Measurements from ENCODE around the gene ELP4.

Gene ELP4

DNA sequence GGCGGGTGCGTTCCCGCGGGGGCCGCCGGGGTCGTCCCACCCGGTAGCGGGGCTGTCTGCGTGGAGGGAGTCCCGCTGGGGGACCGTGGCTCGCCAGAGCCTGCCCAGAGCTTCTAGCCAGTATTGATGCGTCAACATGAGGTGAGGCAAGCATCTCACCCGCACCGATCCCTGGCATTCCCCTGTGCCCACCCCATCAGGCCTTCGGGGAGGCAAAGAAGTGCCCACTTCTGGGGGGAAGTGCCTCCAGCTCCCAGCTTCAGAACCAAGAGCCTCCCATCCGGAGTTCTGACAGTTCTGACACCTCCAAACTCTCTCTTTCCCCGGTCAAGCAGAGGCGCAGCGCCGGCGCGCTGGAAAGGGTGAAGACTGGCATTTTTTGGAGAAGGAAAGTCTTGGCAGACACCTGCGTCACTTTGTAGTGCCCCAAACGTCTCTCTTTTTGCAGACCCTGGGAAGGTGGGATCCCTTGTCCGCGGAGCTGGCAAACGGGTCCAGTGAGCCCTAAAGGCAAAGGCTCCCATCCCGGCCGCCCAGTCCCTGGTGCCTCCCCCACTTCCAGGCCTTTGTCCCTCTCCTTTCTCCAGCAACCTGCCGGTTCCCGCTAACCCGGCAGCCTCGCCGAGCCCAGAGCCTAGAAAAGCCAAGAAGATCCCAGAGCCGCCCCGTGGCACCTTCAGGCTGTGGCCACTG is 304.8 kb downstream of the ELP4 start:
- DNase-seq: no peak

- no peak for DNase-seq
Measured at GRCh38 chr11:31815711-31816467, 306.3 kb downstream of the ELP4 start.

DNA sequence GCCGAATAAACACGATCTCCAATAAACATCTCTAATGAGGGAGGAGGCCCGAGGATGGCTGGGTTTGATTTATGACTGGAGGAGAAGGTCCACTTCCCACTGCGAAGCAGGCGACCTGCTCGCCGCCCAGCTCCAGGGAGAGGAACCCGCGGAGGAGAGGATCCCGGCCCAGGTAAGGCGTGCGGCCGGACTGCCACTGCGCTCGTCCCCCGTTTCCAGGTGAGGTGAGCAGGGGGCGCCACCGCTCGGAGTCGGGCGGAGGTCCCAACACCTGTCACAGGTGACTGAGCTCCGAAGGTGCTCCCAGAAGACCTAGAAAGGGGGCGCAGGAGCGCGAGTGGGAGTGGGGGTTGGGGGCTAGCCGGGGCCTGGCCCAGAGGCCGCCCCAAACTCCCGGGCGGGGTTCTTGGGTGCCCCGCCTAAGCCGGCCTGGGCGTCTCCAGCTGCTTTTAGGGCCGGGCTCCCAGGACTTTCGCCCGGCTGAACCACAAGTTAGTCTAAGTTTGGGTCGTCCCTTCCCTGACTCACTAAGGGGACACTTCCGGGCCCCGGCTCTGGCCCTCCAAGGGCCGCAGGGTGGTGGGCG is 307.0 kb downstream of the ELP4 start:
- DNase-seq: no peak

GRCh38 chr11:31817054-31817620 is 307.6 kb downstream of the ELP4 start:
- DNase-seq: peak in 1 of 5 experiments; percentile 40

- DNase-seq: no peak
Measured at GRCh38 chr11:31817621-31818424, 308.3 kb downstream of the ELP4 start.

DNA sequence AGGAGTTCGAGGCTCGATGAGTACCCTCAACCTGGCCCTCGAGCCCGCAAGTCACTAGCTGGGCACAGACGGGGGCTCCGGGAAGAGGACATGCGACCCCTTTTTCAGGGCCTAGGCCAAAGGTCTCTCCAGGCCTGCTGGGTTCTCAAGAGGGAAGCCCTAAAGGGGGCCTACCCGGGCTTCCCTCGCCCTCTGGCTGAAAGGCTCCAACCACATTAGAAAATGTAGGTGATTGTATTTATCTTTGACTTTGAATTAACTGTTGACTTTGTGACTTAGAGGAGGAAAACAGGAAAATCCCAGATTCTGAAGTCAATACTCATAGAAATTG is 308.8 kb downstream of the ELP4 start:
- no peak for DNase-seq

DNA sequence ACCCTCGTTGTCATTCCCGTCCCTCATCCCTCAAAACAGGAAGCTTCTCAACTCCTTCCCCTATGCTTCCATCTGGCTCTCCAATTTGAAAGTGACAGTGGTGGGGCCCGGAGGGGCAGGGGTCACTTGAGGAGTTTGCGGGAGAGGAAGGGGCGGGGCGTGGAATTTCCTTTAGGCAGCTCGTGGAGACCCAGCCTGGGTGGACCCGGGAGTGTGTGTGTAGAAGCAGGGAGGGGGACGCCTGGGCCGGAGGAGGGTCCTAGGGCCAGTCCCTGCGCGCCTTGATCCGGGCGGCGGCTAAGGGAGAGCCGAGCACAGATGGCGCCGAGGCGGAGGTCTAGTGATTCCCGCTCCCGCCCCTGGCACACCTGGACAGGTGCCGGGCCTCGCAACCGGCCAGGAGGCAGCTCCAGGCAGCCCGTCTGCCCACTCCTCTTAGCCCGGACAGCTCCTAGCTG is 309.3 kb downstream of the ELP4 start:
- DNase-seq: no peak

GRCh38 chr11:31819621-31820437 is 310.3 kb downstream of the ELP4 start:
- DNase-seq: no peak

GRCh38 chr11:31820438-31820818 is 310.9 kb downstream of the ELP4 start:
- no peak for DNase-seq

GRCh38 chr11:31821235-31821764 is 311.7 kb downstream of the ELP4 start:
- no peak for DNase-seq

- no peak for DNase-seq
Measured at GRCh38 chr11:31821766-31822165, 312.2 kb downstream of the ELP4 start.

DNA sequence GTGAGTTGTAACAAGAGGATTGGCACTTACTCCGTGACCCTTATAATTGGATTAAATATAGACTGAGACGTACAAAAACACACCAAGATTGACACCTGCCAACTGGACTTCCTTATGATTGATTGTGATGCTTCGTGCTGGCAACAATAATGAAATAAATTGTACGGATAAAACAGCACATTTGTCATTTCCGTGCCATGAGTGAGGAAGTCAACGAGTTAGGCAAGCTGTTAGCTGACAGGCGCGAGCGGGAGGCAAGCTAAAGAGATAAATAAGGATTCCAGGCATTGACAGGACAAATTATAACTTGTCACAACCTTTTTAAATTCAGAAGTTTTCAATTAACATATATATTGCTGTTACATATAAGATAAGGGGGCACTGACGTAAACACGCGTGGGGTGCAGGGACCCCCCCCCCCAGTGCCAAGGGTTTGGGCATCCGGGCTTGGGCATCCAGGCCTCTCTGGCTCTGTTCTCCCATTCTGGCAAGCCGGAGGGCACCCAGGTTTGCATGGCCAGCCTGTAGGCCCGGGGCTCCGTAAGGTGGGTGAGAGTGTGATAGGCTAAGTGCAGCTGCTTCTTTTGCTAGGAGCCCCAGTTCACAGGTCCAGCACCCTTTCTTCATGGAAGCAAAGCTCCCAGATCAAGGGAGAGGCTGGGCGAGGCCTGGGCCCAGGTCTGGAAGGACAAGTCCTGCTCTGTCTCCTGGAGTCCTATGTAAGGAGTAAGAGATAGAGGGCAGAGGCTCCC is 312.8 kb downstream of the ELP4 start:
- DNase-seq: no peak

DNA sequence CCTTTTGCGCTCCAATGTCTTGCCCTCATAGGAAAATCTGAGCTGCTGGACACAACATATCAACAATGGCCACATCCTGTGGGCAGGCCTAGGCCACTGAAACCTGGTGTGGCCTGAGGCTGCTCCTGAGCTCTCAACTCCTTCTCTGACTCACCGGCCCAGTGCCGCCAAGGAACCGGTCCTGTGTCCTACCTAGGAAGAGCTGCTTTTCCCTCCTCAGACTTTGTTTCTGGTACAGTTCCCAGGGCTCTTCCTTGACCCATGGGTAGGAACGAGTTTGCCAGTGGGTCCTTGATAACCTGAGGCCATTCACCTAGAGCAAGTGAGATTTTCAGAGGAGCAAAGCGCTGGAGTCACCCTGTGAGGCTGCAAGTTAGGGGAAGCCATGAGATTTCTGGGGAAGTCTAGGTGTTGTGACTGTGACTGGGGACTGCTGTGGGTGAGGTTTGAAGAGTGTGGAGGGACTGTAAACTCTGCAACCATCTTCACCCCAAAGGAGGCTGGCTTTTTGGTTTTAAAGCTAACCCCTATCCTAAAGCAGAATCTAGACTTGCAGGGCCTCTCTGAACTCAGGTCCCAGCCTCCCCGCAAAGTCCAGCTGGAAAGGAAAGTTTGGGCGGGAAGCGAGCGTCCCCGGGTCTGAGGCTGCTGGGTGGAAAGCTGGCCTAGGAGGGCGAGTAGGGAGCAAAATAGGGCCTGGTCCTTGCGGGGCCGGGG is 313.5 kb downstream of the ELP4 start:
- DNase-seq: no peak

- no peak for DNase-seq
Measured at GRCh38 chr11:31823644-31824331, 314.2 kb downstream of the ELP4 start.

- no peak for DNase-seq
Measured at GRCh38 chr11:31824332-31824878, 314.8 kb downstream of the ELP4 start.

- DNase-seq: no peak
Measured at GRCh38 chr11:31824879-31825837, 315.6 kb downstream of the ELP4 start.

- DNase-seq: no peak
Measured at GRCh38 chr11:31825838-31826484, 316.4 kb downstream of the ELP4 start.

Measured in T-helper 2 cell (primary cell).